K562 (cell line): Measurements from ENCODE around the gene HAPSTR1. TPM values are rescaled to one million over a fixed set of nuclear protein-coding genes. Genes with fewer than 3 reads are reported as not detected.

Experiments
- BDP1 ChIP-seq: IDR thresholded peaks from 3 replicates; pipeline ENCODE4 v1.6.1; 2011; ENCODE audit not compliant: insufficient read length, insufficient read depth
- CBX1 ChIP-seq: sonication (generic); IDR thresholded peaks from 2 replicates; pipeline ENCODE4 v1.6.1; 2016; ENCODE audit warnings: antibody characterized with exemption, low read depth, mild to moderate bottlenecking
- CEBPB ChIP-seq: fragments of 450-650 bp; IDR thresholded peaks from 2 replicates; pipeline ENCODE4 v1.6.1; 2016; ENCODE audit warnings: missing genetic modification characterization, missing compliant biosample characterization
- EP400 ChIP-seq: fragments of 450-650 bp; IDR thresholded peaks from 2 replicates; pipeline ENCODE4 v1.6.1; 2017; ENCODE audit warnings: antibody characterized with exemption, mild to moderate bottlenecking, moderate library complexity
- MEIS2 ChIP-seq: fragments of 450-650 bp; IDR thresholded peaks from 2 replicates; pipeline ENCODE4 v1.6.1; 2014; ENCODE audit warnings: mild to moderate bottlenecking; ENCODE audit not compliant: partially characterized antibody
- RAD51 ChIP-seq: fragments of 450-650 bp; IDR thresholded peaks from 2 replicates; pipeline ENCODE4 v1.7.1; 2016; ENCODE audit warnings: low read depth, mild to moderate bottlenecking, borderline replicate concordance
- RNF2 ChIP-seq: sonication (generic); IDR thresholded peaks from 2 replicates; pipeline ENCODE4 v1.6.1; 2016
- RREB1 ChIP-seq: fragments of 250-450 bp; sonication (Bioruptor Pico); IDR thresholded peaks from 2 replicates; pipeline ENCODE4 v1.4.0; 2020
- SFPQ ChIP-seq: fragments of 200-400 bp; formaldehyde crosslinking; IDR thresholded peaks from 2 replicates; pipeline ENCODE4 v1.6.1; 2017; ENCODE audit warnings: mild to moderate bottlenecking, low read depth, low read length, moderate library complexity
- SIRT6 ChIP-seq: IDR thresholded peaks from one replicate; pipeline ENCODE4 v1.6.1; 2012; ENCODE audit warnings: low read depth, mild to moderate bottlenecking, control low read depth, inconsistent platforms, low read length, moderate library complexity
- SMAD1 ChIP-seq: fragments of 150-350 bp; IDR thresholded peaks from 2 replicates; pipeline ENCODE4 v1.6.1; 2014; ENCODE audit warnings: low read length, low read depth; ENCODE audit not compliant: partially characterized antibody
- TBP ChIP-seq: optimal IDR thresholded peaks from 2 replicates; pipeline ENCODE3; 2011; ENCODE audit warnings: low read depth, low read length, improper control_type of control experiment
- ZBTB5 ChIP-seq: fragments of 450-650 bp; IDR thresholded peaks from 2 replicates; pipeline ENCODE4 v1.6.1; 2017; ENCODE audit warnings: antibody characterized with exemption
- ZBTB9 ChIP-seq: fragments of 450-650 bp; formaldehyde crosslinking; IDR thresholded peaks from 2 replicates; pipeline ENCODE4 v1.4.0; 2020; ENCODE audit warnings: mild to moderate bottlenecking, moderate library complexity
- ZNF197 ChIP-seq: fragments of 200-800 bp; sonication (Bioruptor generic); IDR thresholded peaks from 2 replicates; pipeline ENCODE4 v1.6.1; 2016; ENCODE audit warnings: low read depth, missing genetic modification characterization, missing compliant biosample characterization
- ZNF511 ChIP-seq: sonication (generic); formaldehyde crosslinking; IDR thresholded peaks from 2 replicates; pipeline ENCODE4 v1.8.0; 2022; ENCODE audit warnings: mild to moderate bottlenecking, missing genetic modification reagents
- polyA plus RNA-seq, 8 experiments: library from polyadenylated mRNA; depleted of rRNA in 4 of 8; stranded (reverse) in 5 of 8; unstranded in 3 of 8; fragments of >200 nt; fragmentation: Nextera tagmentation in 2 of 8; fragmentation: Illumina TruSeq in 1 of 8; extraction: Ambion mirVana in 2 of 8; extraction: Trizol in 1 of 8; gene quantifications; 2 replicates each; pipeline versions ENCODE4 v1.2.1 to v1.2.3, GENCODE V29; 2011 to 2014; ENCODE audit warnings: inconsistent platforms in 1 of 8, missing spikeins in 1 of 8
- total RNA-seq, 7 experiments: library from RNA; depleted of rRNA in 6 of 7; stranded (reverse); fragments of >200 nt in 6 of 7; fragmentation: Illumina TruSeq in 2 of 7; extraction: Trizol in 2 of 7; gene quantifications; 2 replicates each; pipeline versions ENCODE4 v1.2.1 to v1.2.3, GENCODE V29; 2011 to 2021; ENCODE audit warnings: low replicate concordance in 1 of 7

HAPSTR1 gene
- total and polyA plus RNA-seq, 9 of the 15 experiments (the other 6 are each of a cell fraction or from before 2014, with no cell fraction given), result 10.8 to 67.9 (median 36.5) TPM

GRCh38 chr16:9139965-9140364, 48.5 kb downstream of the HAPSTR1 start (continued):
- TF ChIP-seq ZBTB9 (CRISPR knock-in tag), result no peak
- no peak for TF ChIP-seq MEIS2
- no peak for TF ChIP-seq CEBPB (tag)
- no peak for TF ChIP-seq RREB1
- TF ChIP-seq ZBTB5, result no peak
- TF ChIP-seq RAD51, result peak; percentile 87
- no peak for TF ChIP-seq ZNF511
- TF ChIP-seq SMAD1, result no peak
- TF ChIP-seq TBP, result no peak
- TF ChIP-seq SIRT6, result no peak
- TF ChIP-seq ZNF197 (CRISPR knock-in tag), result no peak
- no peak for TF ChIP-seq BDP1
- no peak for TF ChIP-seq RNF2
- no peak for TF ChIP-seq CBX1
- TF ChIP-seq EP400, result no peak
- no peak for TF ChIP-seq SFPQ
